HEK293T (cell line): ENCODE results near the gene PARP4.

Experiments
- ARNT ChIP-seq: fragments of 450-650 bp; IDR thresholded peaks from 2 replicates; pipeline ENCODE4 v1.6.1; 2017; ENCODE audit warnings: mild to moderate bottlenecking
- BHLHE40 ChIP-seq: fragments of 450-650 bp; IDR thresholded peaks from 2 replicates; pipeline ENCODE4 v1.6.1; 2016; ENCODE audit warnings: mild to moderate bottlenecking, moderate library complexity, borderline replicate concordance
- CTBP1 ChIP-seq: fragments of 450-650 bp; IDR thresholded peaks from 2 replicates; pipeline ENCODE4 v1.6.1; 2016; ENCODE audit warnings: borderline replicate concordance
- ELF4 ChIP-seq: fragments of 450-650 bp; IDR thresholded peaks from 2 replicates; pipeline ENCODE4 v1.6.1; 2017; ENCODE audit warnings: antibody characterized with exemption
- FOXA1 ChIP-seq: fragments of 450-650 bp; IDR thresholded peaks from 2 replicates; pipeline ENCODE4 v1.6.1; 2016; ENCODE audit warnings: mild to moderate bottlenecking
- FOXK2 ChIP-seq: fragments of 450-650 bp; IDR thresholded peaks from 2 replicates; pipeline ENCODE4 v1.6.1; 2016; ENCODE audit warnings: mild to moderate bottlenecking
- FOXM1 ChIP-seq: fragments of 450-650 bp; IDR thresholded peaks from 2 replicates; pipeline ENCODE4 v1.6.1; 2017; ENCODE audit warnings: mild to moderate bottlenecking, borderline replicate concordance
- L3MBTL2 ChIP-seq: fragments of 450-650 bp; conservative IDR thresholded peaks from 2 replicates; pipeline ENCODE4 v1.6.1; 2016; ENCODE audit warnings: mild to moderate bottlenecking
- NFRKB ChIP-seq: fragments of 450-650 bp; IDR thresholded peaks from 2 replicates; pipeline ENCODE4 v1.6.1; 2016; ENCODE audit warnings: mild to moderate bottlenecking, moderate library complexity
- PKNOX1 ChIP-seq: fragments of 450-650 bp; IDR thresholded peaks from 2 replicates; pipeline ENCODE4 v1.6.1; 2016
- SP1 ChIP-seq: fragments of 450-650 bp; IDR thresholded peaks from 2 replicates; pipeline ENCODE4 v1.6.1; 2017
- SUZ12 ChIP-seq: fragments of 450-650 bp; IDR thresholded peaks from 2 replicates; pipeline ENCODE4 v1.6.1; 2016; ENCODE audit warnings: mild to moderate bottlenecking
- TARDBP ChIP-seq: fragments of 450-650 bp; IDR thresholded peaks from 2 replicates; pipeline ENCODE4 v1.6.1; 2016
- ZNF384 ChIP-seq: fragments of 450-650 bp; IDR thresholded peaks from 2 replicates; pipeline ENCODE4 v1.6.1; 2016

DNA sequence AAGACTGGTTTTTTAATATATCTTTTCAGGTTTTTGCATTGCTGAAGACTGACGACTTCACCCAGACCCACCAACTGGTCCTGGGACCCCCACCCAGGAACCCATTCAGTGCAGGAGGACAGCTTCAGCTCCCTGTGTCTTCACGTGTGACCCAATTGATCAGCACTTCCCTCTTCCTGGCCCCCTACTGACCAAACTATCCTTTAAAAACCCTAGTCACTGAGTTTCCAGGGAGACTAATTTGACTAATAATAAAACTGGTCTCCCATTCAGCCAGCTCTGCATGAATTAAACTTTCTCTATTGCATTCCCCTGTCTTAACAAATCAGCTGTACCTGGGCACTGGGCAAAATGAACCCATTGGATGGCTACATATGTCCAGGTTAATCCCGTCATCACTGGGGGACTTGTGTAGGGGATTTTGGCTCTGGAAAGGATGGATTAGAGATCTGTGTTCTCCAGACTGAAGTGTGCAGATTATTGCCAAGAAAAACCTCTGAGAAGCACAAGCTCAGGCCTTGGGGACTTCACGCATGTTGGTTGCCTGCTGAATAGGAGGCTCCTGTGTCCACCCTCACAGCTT, 16.3 kb upstream of the PARP4 start:
- TF ChIP-seq SP1 (no peak), BHLHE40 (no peak), FOXA1 (no peak), TARDBP (no peak), CTBP1 (no peak), FOXK2 (no peak), ZNF384 (no peak), SUZ12 (no peak), ARNT (no peak), ELF4 (no peak), PKNOX1 (no peak), NFRKB (no peak), FOXM1 (no peak), L3MBTL2 (no peak)
